NT2/D1 (cell line): ENCODE measurements around the gene GABRA4.

Source experiments
- SUZ12 ChIP-seq: IDR thresholded peaks from 2 replicates; pipeline ENCODE4 v1.6.1; 2011; ENCODE audit not compliant: insufficient read length, insufficient read depth; ENCODE audit errors: extremely low read depth
- YY1 ChIP-seq: IDR thresholded peaks from 2 replicates; pipeline ENCODE4 v1.6.1; 2011; ENCODE audit not compliant: insufficient read length, insufficient read depth
- ZNF274 ChIP-seq: IDR thresholded peaks from 2 replicates; pipeline ENCODE4 v1.6.1; 2011; ENCODE audit warnings: mild to moderate bottlenecking, low read depth, low read length

- TF ChIP-seq ZNF274 (no peak), SUZ12 (no peak), YY1 (no peak)
Measured at GRCh38 chr4:47002580-47002979, 9.2 kb upstream of the GABRA4 start.
